Smooth muscle cell (in vitro differentiated cells): ENCODE data around the gene RCOR1. TPM values are rescaled to one million over a fixed set of nuclear protein-coding genes. Genes with fewer than 3 reads are reported as not detected.

ENCODE experiments used
- DNase-seq: peaks from one replicate; lab custom pipeline; 2025; ENCODE audit not compliant: unreplicated experiment; lab: John Stamatoyannopoulos, UW
- H2AFZ ChIP-seq: fragments of 200-600 bp; sonication (generic); 2 replicates; pipeline ENCODE4 v1.6.0; 2016; ENCODE audit warnings: antibody characterized with exemption, low read depth, mild to moderate bottlenecking
- H3F3A ChIP-seq: fragments of 200-600 bp; sonication (generic); 2 replicates; pipeline ENCODE4 v1.6.0; 2017; ENCODE audit warnings: antibody characterized with exemption, low read depth
- H3K27ac ChIP-seq: fragments of 200-600 bp; sonication (generic); 2 replicates; pipeline ENCODE4 v1.5.1; 2016; ENCODE audit warnings: low read depth, mild to moderate bottlenecking
- H3K27me3 ChIP-seq: fragments of 200-600 bp; sonication (generic); 2 replicates; pipeline ENCODE4 v1.6.1; 2016; ENCODE audit warnings: low read depth, mild to moderate bottlenecking
- H3K36me3 ChIP-seq: fragments of 200-600 bp; sonication (generic); 2 replicates; pipeline ENCODE4 v1.5.1; 2016; ENCODE audit warnings: low read depth
- H3K4me1 ChIP-seq: fragments of 200-600 bp; sonication (generic); 2 replicates; pipeline ENCODE4 v1.5.1; 2016; ENCODE audit warnings: low read depth
- H3K4me2 ChIP-seq: fragments of 200-600 bp; sonication (generic); 2 replicates; pipeline ENCODE4 v1.6.0; 2016; ENCODE audit warnings: mild to moderate bottlenecking
- H3K4me3 ChIP-seq: fragments of 200-600 bp; sonication (generic); 2 replicates; pipeline ENCODE4 v1.5.1; 2016; ENCODE audit warnings: mild to moderate bottlenecking
- H3K79me2 ChIP-seq: fragments of 200-600 bp; sonication (generic); 2 replicates; pipeline ENCODE4 v1.6.0; 2016; ENCODE audit warnings: low read depth, mild to moderate bottlenecking
- H3K9ac ChIP-seq: fragments of 200-600 bp; sonication (generic); 2 replicates; pipeline ENCODE4 v1.6.0; 2016; ENCODE audit warnings: low read depth
- H3K9me3 ChIP-seq: fragments of 200-600 bp; sonication (generic); replicated peaks from 2 replicates; pipeline ENCODE4 v1.5.1; 2016; ENCODE audit warnings: low read depth
- H4K20me1 ChIP-seq: fragments of 200-600 bp; sonication (generic); 2 replicates; pipeline ENCODE4 v1.6.0; 2016; ENCODE audit warnings: low read depth
- CTCF ChIP-seq: fragments of 200-600 bp; sonication (generic); IDR thresholded peaks from 2 replicates; pipeline ENCODE4 v1.5.1; 2017; ENCODE audit warnings: borderline replicate concordance, mild to moderate bottlenecking, antibody characterized with exemption; ENCODE audit not compliant: insufficient read depth, poor library complexity, severe bottlenecking
- WGBS: methylation state at CpG from one replicate; pipeline ENCODE4 v1.1.7; 2016; ENCODE audit warnings: low lambda C conversion rate; 5-methylcytosine and 5-hydroxymethylcytosine counted together
- polyA plus RNA-seq: library from polyadenylated mRNA; unstranded; fragments of >200 nt; fragmentation: Nextera tagmentation; extraction: Ambion mirVana; gene quantifications from 2 replicates; pipeline ENCODE4 v1.2.1, GENCODE V29; 2016
- total RNA-seq: library from RNA; depleted of rRNA; stranded (reverse); fragments of >200 nt; gene quantifications from 2 replicates; pipeline ENCODE4 v1.2.3, GENCODE V29; 2014

RCOR1 gene
- total and polyA plus RNA-seq, 2 experiments from 2014 or later, result 4.4 to 29.3 TPM

- Histone ChIP-seq H4K20me1 (peaks cover 27% of the 10 kb centered on the region), H3K4me1 (no peaks in the 10 kb centered on the region), H2AFZ (no peak overlapping the region), H3F3A (no peaks in the 10 kb centered on the region), H3K9ac (no peak overlapping the region), H3K27me3 (no peaks in the 10 kb centered on the region), H3K27ac (no peak overlapping the region), H3K4me2 (no peak overlapping the region), H3K36me3 (no peaks in the 10 kb centered on the region), H3K9me3 (no peaks in the 10 kb centered on the region), H3K79me2 (no peaks in the 10 kb centered on the region), H3K4me3 (no peak overlapping the region)
- 56% methylated on average over 9 of the region's 9 CpGs for WGBS
- no peak for DNase-seq
- TF ChIP-seq CTCF, result no peak
These were observed 135.1 kb downstream of the RCOR1 start for GRCh38 chr14:102727336-102728095.

GRCh38 chr14:102728501-102728900 lies 136.1 kb downstream of the RCOR1 start:
- Histone ChIP-seq H2AFZ (no peak overlapping the region), H3K9ac (no peak overlapping the region), H3K4me2 (no peak overlapping the region), H3K27ac (no peak overlapping the region), H4K20me1 (peaks cover 22% of the 10 kb centered on the region), H3K4me1 (no peaks in the 10 kb centered on the region), H3K9me3 (no peaks in the 10 kb centered on the region), H3F3A (no peaks in the 10 kb centered on the region), H3K4me3 (no peak overlapping the region), H3K36me3 (no peaks in the 10 kb centered on the region), H3K27me3 (no peaks in the 10 kb centered on the region), H3K79me2 (no peaks in the 10 kb centered on the region)
- DNase-seq, result no peak
- WGBS, result 92% methylated on average over 6 of the region's 6 CpGs
- TF ChIP-seq CTCF, result no peak

GRCh38 chr14:102729268-102729667 lies 136.8 kb downstream of the RCOR1 start:
- Histone ChIP-seq H3K79me2 (no peaks in the 10 kb centered on the region), H3K36me3 (no peaks in the 10 kb centered on the region), H4K20me1 (peaks cover 21% of the 10 kb centered on the region), H3K9me3 (no peaks in the 10 kb centered on the region), H3K4me2 (no peak overlapping the region), H3K27me3 (no peaks in the 10 kb centered on the region), H3F3A (no peaks in the 10 kb centered on the region), H3K27ac (no peak overlapping the region), H3K9ac (no peak overlapping the region), H3K4me3 (no peak overlapping the region), H3K4me1 (no peaks in the 10 kb centered on the region), H2AFZ (no peak overlapping the region)
- TF ChIP-seq CTCF, result no peak
- 98% methylated on average over 6 of the region's 6 CpGs for WGBS
- DNase-seq, result no peak

- Histone ChIP-seq H3K27ac (no peak overlapping the region), H2AFZ (no peak overlapping the region), H3K4me1 (no peaks in the 10 kb centered on the region), H3K36me3 (no peaks in the 10 kb centered on the region), H3K9me3 (no peaks in the 10 kb centered on the region), H3F3A (no peaks in the 10 kb centered on the region), H3K27me3 (no peaks in the 10 kb centered on the region), H3K4me2 (no peak overlapping the region), H3K4me3 (no peak overlapping the region), H3K9ac (no peak overlapping the region), H3K79me2 (no peaks in the 10 kb centered on the region), H4K20me1 (peaks cover 21% of the 10 kb centered on the region)
- TF ChIP-seq CTCF, result no peak
- 97% methylated on average over 8 of the region's 8 CpGs for WGBS
- no peak for DNase-seq
These were observed 137.4 kb downstream of the RCOR1 start for GRCh38 chr14:102729825-102730224.
